ENCODE measurements around the gene BRSK2.

The BRSK2 gene

DNA sequence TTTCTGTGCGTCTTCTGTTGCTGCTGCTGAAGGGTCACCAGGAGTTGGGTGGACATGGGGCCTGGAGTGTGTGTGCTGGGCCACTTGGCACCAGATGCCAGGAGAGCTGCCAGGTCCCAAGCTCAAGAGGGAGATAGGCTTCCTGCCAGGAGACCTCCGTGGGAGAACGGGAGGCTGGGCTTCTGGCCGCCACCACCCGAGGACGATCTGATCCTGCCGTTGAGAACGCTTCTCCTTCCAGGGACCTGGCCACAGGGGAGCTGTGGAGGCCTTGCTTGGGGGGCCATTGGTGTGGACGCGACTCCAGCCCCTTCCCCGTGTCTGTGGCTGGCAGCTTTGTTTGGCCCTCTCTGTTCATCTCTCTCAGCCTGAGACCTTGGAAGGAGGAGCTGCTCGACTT lies 2.4 kb downstream of the BRSK2 start:
- in situ Hi-C loops (cut with HindIII; ENCODE audit: low sequenced_read_pairs), result no loop called here
- no peak for DNase-seq (ENCODE audit: low read depth, low spot score)
- TF ChIP-seq, protein P1, sequence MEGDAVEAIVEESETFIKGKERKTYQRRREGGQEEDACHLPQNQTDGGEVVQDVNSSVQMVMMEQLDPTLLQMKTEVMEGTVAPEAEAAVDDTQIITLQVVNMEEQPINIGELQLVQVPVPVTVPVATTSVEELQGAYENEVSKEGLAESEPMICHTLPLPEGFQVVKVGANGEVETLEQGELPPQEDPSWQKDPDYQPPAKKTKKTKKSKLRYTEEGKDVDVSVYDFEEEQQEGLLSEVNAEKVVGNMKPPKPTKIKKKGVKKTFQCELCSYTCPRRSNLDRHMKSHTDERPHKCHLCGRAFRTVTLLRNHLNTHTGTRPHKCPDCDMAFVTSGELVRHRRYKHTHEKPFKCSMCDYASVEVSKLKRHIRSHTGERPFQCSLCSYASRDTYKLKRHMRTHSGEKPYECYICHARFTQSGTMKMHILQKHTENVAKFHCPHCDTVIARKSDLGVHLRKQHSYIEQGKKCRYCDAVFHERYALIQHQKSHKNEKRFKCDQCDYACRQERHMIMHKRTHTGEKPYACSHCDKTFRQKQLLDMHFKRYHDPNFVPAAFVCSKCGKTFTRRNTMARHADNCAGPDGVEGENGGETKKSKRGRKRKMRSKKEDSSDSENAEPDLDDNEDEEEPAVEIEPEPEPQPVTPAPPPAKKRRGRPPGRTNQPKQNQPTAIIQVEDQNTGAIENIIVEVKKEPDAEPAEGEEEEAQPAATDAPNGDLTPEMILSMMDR (IDR thresholded peaks at IDR 0.05; ENCODE audit: low read depth, low read length), result no peak
- no peak overlapping the region for H3K4me3 ChIP-seq (ENCODE audit: low read depth, low read length)

GRCh38 chr11:1392561-1392960 lies 2.8 kb downstream of the BRSK2 start:
- TF ChIP-seq, protein P1 (IDR thresholded peaks at IDR 0.05; ENCODE audit: low read depth, low read length), result no peak
- in situ Hi-C loops (cut with HindIII; ENCODE audit: low sequenced_read_pairs), result no loop called here
- no peak for DNase-seq (ENCODE audit: low read depth, low spot score)
- H3K4me3 ChIP-seq (ENCODE audit: low read depth, low read length), result no peak overlapping the region

DNA sequence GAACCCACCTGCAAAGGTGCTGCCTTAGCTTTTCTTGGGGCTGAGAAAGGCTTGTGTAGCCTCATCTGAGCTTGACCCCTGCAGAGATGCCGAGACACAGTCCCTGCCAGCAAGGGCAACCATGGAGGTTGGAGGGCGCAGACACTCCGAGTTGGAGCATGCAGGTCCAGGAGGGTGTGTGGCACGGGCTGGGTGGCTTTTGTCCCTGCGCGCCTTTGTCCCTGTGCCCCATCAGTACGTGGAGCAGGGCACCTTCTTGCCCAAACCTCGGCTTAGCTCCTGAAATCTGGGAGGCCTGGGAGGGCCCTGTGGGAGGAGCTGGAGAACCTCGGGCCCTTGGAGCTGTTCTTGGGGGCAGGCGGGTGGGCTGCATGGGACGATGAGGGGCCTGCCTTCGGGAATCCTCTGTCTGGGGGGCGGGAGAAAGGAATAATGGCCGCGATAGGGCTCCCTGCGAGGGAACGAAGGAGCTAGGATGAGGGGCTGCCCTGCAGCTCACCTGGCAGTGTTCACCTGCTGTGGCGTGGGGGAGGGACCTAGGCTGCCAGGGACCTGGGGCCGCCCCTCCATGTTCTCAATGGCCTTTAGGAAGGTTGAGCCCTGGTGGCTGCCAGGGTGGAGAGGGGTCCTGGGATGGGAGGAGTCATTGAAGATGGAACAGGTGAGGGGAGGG lies 3.4 kb downstream of the BRSK2 start:
- TF ChIP-seq, protein P1 (IDR thresholded peaks at IDR 0.05; ENCODE audit: low read depth, low read length), result no peak
- H3K4me3 ChIP-seq (ENCODE audit: low read depth, low read length), result no peak overlapping the region
- in situ Hi-C loops (cut with HindIII; ENCODE audit: low sequenced_read_pairs), result no loop called here
- no peak for DNase-seq (ENCODE audit: low read depth, low spot score)

GRCh38 chr11:1394936-1395772 lies 5.4 kb downstream of the BRSK2 start:
- in situ Hi-C loops (cut with HindIII; ENCODE audit: low sequenced_read_pairs), result no loop called here
- TF ChIP-seq, protein P1 (IDR thresholded peaks at IDR 0.05; ENCODE audit: low read depth, low read length), result no peak
- H3K4me3 ChIP-seq (ENCODE audit: low read depth, low read length), result no peak overlapping the region
- no peak for DNase-seq (ENCODE audit: low read depth, low spot score)

DNA sequence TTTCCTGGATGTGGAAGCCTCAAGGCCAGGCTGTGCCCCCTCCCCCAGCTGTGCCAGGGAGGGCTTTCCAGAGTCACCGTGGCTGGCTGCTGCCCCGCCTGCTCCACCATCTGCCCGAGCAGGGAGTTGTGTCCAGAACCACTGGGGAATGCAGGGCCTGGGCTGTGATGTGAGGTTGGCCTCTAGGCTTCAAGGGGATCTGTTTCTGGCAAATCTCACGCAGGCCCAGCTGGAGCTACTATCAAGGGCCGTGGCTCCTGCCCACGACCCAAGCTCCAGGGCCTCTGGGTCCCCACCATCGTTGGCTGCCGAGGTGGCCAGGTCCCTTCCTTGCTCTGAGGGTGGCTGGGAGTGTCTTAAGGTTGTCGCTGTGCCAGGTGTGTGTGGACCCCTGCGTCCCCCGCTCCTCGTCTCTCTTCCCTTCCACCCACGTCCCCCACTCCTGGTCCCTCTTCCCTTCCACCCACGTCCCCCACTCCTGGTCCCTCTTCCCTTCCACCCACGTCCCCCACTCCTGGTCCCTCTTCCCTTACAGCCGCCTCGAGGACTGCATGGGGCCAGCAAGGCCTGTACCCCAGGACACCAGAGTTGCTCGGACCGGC lies 6.1 kb downstream of the BRSK2 start:
- in situ Hi-C loops (cut with HindIII; ENCODE audit: low sequenced_read_pairs), result no loop called here
- H3K4me3 ChIP-seq (ENCODE audit: low read depth, low read length), result no peak overlapping the region
- TF ChIP-seq, protein P1 (IDR thresholded peaks at IDR 0.05; ENCODE audit: low read depth, low read length), result no peak
- DNase-seq (ENCODE audit: low read depth, low spot score), result no peak

GRCh38 chr11:1396375-1396841 lies 6.7 kb downstream of the BRSK2 start:
- TF ChIP-seq, protein P1 (IDR thresholded peaks at IDR 0.05; ENCODE audit: low read depth, low read length), result no peak
- H3K4me3 ChIP-seq (ENCODE audit: low read depth, low read length), result no peak overlapping the region
- no peak for DNase-seq (ENCODE audit: low read depth, low spot score)
- in situ Hi-C loops (cut with HindIII; ENCODE audit: low sequenced_read_pairs), result no loop called here
